Measurements from ENCODE around the gene PLEKHJ1. TPM values are rescaled to one million over a fixed set of nuclear protein-coding genes. Genes with fewer than 3 reads are reported as not detected.

PLEKHJ1 gene
- total RNA-seq, 3 donors from 2014 or later = 132 to 231 (median 189) TPM

GRCh38 chr19:2226051-2226839 is 9.9 kb downstream of the PLEKHJ1 start:
- no peaks in the 10 kb centered on the region for H3K9me3 ChIP-seq
- DNase-seq (no peak), ATAC-seq (no peak)
- no peaks in the 10 kb centered on the region for H3K4me1 ChIP-seq (ENCODE audit: low read depth)
- no peak overlapping the region for H3K4me3 ChIP-seq
- intact Hi-C loops (cut with DNase I, micrococcal nuclease) = no loop called here
- TF ChIP-seq CTCF (IDR thresholded peaks at IDR 0.05) = no peak
- peaks cover 6% of the 10 kb centered on the region for H3K36me3 ChIP-seq (ENCODE audit: low read depth)

GRCh38 chr19:2225415-2226050 is 10.6 kb downstream of the PLEKHJ1 start:
- no peak for TF ChIP-seq CTCF (IDR thresholded peaks at IDR 0.05)
- ATAC-seq = no peak
- H3K9me3 ChIP-seq = no peaks in the 10 kb centered on the region
- H3K4me3 ChIP-seq = no peak overlapping the region
- intact Hi-C loops (cut with DNase I, micrococcal nuclease) = no loop called here
- no peak for DNase-seq
- H3K36me3 ChIP-seq (ENCODE audit: low read depth) = peaks cover 10% of the 10 kb centered on the region
- no peaks in the 10 kb centered on the region for H3K4me1 ChIP-seq (ENCODE audit: low read depth)

GRCh38 chr19:2224754-2225349 is 11.3 kb downstream of the PLEKHJ1 start:
- Histone ChIP-seq H3K9me3 (no peaks in the 10 kb centered on the region), H3K4me1 (ENCODE audit: low read depth) (no peaks in the 10 kb centered on the region), H3K36me3 (ENCODE audit: low read depth) (peaks cover 11% of the 10 kb centered on the region), H3K4me3 (no peak overlapping the region)
- intact Hi-C loops (cut with DNase I, micrococcal nuclease) = no loop called here
- TF ChIP-seq CTCF (IDR thresholded peaks at IDR 0.05) = no peak
- no peak for DNase-seq
- ATAC-seq = no peak

- Histone ChIP-seq H3K4me3 (no peak overlapping the region), H3K36me3 (ENCODE audit: low read depth) (peaks cover 11% of the 10 kb centered on the region), H3K4me1 (ENCODE audit: low read depth) (no peaks in the 10 kb centered on the region), H3K9me3 (no peaks in the 10 kb centered on the region)
- intact Hi-C loops (cut with DNase I, micrococcal nuclease) = no loop called here
- DNase-seq = no peak
- TF ChIP-seq CTCF (IDR thresholded peaks at IDR 0.05) = no peak
- ATAC-seq = peak; percentile 49
Measured at GRCh38 chr19:2223959-2224358, 12.2 kb downstream of the PLEKHJ1 start.

- intact Hi-C loops (cut with DNase I, micrococcal nuclease) = no loop called here
- ATAC-seq (no peak), DNase-seq (no peak)
- peaks cover 11% of the 10 kb centered on the region for H3K36me3 ChIP-seq (ENCODE audit: low read depth)
- no peaks in the 10 kb centered on the region for H3K4me1 ChIP-seq (ENCODE audit: low read depth)
- H3K9me3 ChIP-seq = no peaks in the 10 kb centered on the region
- H3K4me3 ChIP-seq = no peak overlapping the region
- TF ChIP-seq CTCF (IDR thresholded peaks at IDR 0.05) = no peak
Measured at GRCh38 chr19:2223391-2223790, 12.7 kb downstream of the PLEKHJ1 start.
